Measurements from ENCODE around the gene HAAO. TPM values are rescaled to one million over a fixed set of nuclear protein-coding genes. Genes with fewer than 3 reads are reported as not detected.

The HAAO gene
- polyA plus RNA-seq, 1 experiment: 3.1 TPM

GRCh38 chr2:42726680-42727079 lies 65.7 kb downstream of the HAAO start:
- TF ChIP-seq CTCF (IDR thresholded peaks at IDR 0.05; ENCODE audit: low read depth, low read length): no peak
- ChIA-PET POLR2A (no interaction called here), CTCF (no interaction called here)
- Histone ChIP-seq H3K27me3 (ENCODE audit: control insufficient read depth, insufficient read depth, low read length) (no peaks in the 10 kb centered on the region), H3K4me3 (ENCODE audit: low read depth, low read length) (no peak overlapping the region), H3K9me3 (ENCODE audit: control insufficient read depth, insufficient read depth, low read length) (no peaks in the 10 kb centered on the region), H3K27ac (ENCODE audit: low read depth, low read length) (no peak overlapping the region)
- no peak for DNase-seq (ENCODE audit: low read depth, low spot score)

- DNase-seq (ENCODE audit: low read depth, low spot score): no peak
- H3K4me3 ChIP-seq (ENCODE audit: low read depth, low read length): no peak overlapping the region
- CTCF ChIA-PET: interaction anchor here (0.5 kb wide), 1 partner anchor 62 kb away, joined by 10 read pairs; no protein-coding TSS in a partner anchor
- no peak for TF ChIP-seq CTCF (IDR thresholded peaks at IDR 0.05; ENCODE audit: low read depth, low read length)
- POLR2A ChIA-PET: no interaction called here
- H3K27me3 ChIP-seq (ENCODE audit: control insufficient read depth, insufficient read depth, low read length): no peaks in the 10 kb centered on the region
- no peak overlapping the region for H3K27ac ChIP-seq (ENCODE audit: low read depth, low read length)
- no peaks in the 10 kb centered on the region for H3K9me3 ChIP-seq (ENCODE audit: control insufficient read depth, insufficient read depth, low read length)
Measured at GRCh38 chr2:42725657-42726056, 66.7 kb downstream of the HAAO start.

GRCh38 chr2:42724886-42725285 lies 67.5 kb downstream of the HAAO start:
- no peaks in the 10 kb centered on the region for H3K9me3 ChIP-seq (ENCODE audit: control insufficient read depth, insufficient read depth, low read length)
- H3K4me3 ChIP-seq (ENCODE audit: low read depth, low read length): no peak overlapping the region
- no peaks in the 10 kb centered on the region for H3K27me3 ChIP-seq (ENCODE audit: control insufficient read depth, insufficient read depth, low read length)
- H3K27ac ChIP-seq (ENCODE audit: low read depth, low read length): no peak overlapping the region
- CTCF ChIA-PET: no interaction called here
- no peak for TF ChIP-seq CTCF (IDR thresholded peaks at IDR 0.05; ENCODE audit: low read depth, low read length)
- no peak for DNase-seq (ENCODE audit: low read depth, low spot score)
- POLR2A ChIA-PET: no interaction called here

- ChIA-PET POLR2A (no interaction called here), CTCF (no interaction called here)
- DNase-seq (ENCODE audit: low read depth, low spot score): no peak
- Histone ChIP-seq H3K9me3 (ENCODE audit: control insufficient read depth, insufficient read depth, low read length) (no peaks in the 10 kb centered on the region), H3K4me3 (ENCODE audit: low read depth, low read length) (no peak overlapping the region), H3K27me3 (ENCODE audit: control insufficient read depth, insufficient read depth, low read length) (no peaks in the 10 kb centered on the region), H3K27ac (ENCODE audit: low read depth, low read length) (no peak overlapping the region)
- no peak for TF ChIP-seq CTCF (IDR thresholded peaks at IDR 0.05; ENCODE audit: low read depth, low read length)
Measured at GRCh38 chr2:42723465-42723864, 68.9 kb downstream of the HAAO start.

GRCh38 chr2:42722320-42723190 lies 69.8 kb downstream of the HAAO start:
- ChIA-PET POLR2A (no interaction called here), CTCF (interaction anchor here (0.5 kb wide), 1 partner anchor 208 kb away, joined by 4 read pairs; no protein-coding TSS in a partner anchor)
- Histone ChIP-seq H3K27ac (ENCODE audit: low read depth, low read length) (peak overlapping the region; percentile 25), H3K4me3 (ENCODE audit: low read depth, low read length) (no peak overlapping the region), H3K9me3 (ENCODE audit: control insufficient read depth, insufficient read depth, low read length) (no peaks in the 10 kb centered on the region), H3K27me3 (ENCODE audit: control insufficient read depth, insufficient read depth, low read length) (no peaks in the 10 kb centered on the region)
- peak; percentile 42 for DNase-seq (ENCODE audit: low read depth, low spot score)
- no peak for TF ChIP-seq CTCF (IDR thresholded peaks at IDR 0.05; ENCODE audit: low read depth, low read length)

Measured in AG04450 (cell line).